GM12892 (cell line): ENCODE results near the gene PDS5B.

Source experiments
- POLR2A ChIP-seq: IDR thresholded peaks from 2 replicates; pipeline ENCODE4 v1.6.1; 2011; ENCODE audit warnings: low read depth, low read length, control low read depth
- POLR2AphosphoS5 ChIP-seq: IDR thresholded peaks from 2 replicates; pipeline ENCODE4 v1.6.1; 2011; ENCODE audit warnings: low read depth, low read length, control low read depth

DNA sequence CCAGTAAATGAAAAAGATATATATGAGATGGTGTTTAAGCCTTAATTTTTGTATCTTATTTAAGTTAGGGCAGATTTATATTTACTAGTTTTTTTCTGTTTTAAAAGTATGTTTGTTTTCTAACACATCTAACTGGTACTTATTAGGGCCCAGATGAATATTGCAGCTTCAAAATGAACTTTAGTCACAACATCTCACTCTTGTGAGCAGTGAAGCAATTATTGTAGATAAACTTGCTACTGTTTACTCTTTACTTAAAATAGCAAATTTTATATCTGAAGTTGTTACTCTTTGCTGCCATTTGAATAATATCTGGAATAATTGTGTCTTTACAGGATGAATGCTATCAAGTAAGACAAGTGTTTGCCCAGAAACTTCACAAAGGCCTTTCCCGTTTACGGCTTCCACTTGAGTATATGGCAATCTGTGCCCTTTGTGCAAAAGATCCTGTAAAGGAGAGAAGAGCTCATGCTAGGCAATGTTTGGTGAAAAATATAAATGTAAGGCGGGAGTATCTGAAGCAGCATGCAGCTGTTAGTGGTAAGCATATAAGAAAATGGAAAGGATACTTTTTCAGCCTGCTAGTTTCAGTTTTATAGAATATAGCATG, 166.8 kb downstream of the PDS5B start:
- TF ChIP-seq POLR2A, result no peak
- TF ChIP-seq POLR2AphosphoS5, result no peak
